Measurements from ENCODE around the gene MYO5B. TPM values are rescaled to one million over a fixed set of nuclear protein-coding genes. Genes with fewer than 3 reads are reported as not detected.

The MYO5B gene
- total RNA-seq, 1 donor from 2014 or later, result 39.1 TPM

DNA sequence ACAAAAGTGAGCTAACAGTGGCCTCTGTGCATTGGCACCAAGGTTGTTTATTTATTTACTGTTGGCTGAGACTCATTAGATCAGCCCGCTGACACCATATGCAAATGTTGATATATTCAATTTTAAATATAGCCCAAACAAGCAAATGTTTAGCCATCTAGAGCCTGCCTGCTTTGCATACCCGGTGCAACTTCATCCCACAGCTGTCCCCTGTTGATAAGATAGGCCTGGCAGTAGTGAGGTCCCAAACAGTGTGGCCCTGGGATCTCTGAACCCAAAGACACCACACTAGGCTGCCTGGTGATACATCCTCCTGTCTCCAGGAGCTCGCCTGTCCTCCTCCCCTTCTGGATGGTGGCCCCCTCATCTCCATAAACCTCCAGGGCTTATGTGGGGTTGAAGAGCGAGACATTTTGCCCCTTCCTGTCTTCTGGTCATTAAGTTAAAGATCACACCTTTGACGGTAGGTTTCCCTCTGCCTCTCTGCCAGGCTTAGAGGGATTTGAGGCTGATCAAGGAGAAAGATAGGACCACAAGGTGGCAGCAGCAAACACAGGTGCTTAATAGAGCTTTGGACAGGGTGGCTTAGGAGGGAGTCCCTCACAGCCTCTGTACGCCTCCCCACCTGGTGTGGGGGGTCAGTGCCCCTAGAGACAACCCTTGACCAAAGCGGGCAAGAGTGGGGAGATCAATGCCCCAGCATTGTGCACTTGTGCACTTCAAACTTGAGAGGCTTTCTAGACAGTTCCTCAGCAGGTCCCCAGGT lies 23.7 kb upstream of the MYO5B start:
- Mint-ChIP-seq H3K4me1 (ENCODE audit: low read depth) (peaks cover 2% of the 10 kb centered on the region), H3K27me3 (peaks cover 6% of the 10 kb centered on the region), H3K4me3 (ENCODE audit: low read depth) (no peak overlapping the region), H3K9me3 (ENCODE audit: low read depth) (peaks cover 24% of the 10 kb centered on the region), H3K36me3 (ENCODE audit: insufficient read depth) (peaks cover 13% of the 10 kb centered on the region), H3K27ac (no peak overlapping the region)
- TF ChIP-seq, protein P1, sequence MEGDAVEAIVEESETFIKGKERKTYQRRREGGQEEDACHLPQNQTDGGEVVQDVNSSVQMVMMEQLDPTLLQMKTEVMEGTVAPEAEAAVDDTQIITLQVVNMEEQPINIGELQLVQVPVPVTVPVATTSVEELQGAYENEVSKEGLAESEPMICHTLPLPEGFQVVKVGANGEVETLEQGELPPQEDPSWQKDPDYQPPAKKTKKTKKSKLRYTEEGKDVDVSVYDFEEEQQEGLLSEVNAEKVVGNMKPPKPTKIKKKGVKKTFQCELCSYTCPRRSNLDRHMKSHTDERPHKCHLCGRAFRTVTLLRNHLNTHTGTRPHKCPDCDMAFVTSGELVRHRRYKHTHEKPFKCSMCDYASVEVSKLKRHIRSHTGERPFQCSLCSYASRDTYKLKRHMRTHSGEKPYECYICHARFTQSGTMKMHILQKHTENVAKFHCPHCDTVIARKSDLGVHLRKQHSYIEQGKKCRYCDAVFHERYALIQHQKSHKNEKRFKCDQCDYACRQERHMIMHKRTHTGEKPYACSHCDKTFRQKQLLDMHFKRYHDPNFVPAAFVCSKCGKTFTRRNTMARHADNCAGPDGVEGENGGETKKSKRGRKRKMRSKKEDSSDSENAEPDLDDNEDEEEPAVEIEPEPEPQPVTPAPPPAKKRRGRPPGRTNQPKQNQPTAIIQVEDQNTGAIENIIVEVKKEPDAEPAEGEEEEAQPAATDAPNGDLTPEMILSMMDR (IDR thresholded peaks at IDR 0.05; ENCODE audit: unreplicated experiment), result peak; percentile 45
- no peak for DNase-seq (ENCODE audit: low spot score, unreplicated experiment)

DNA sequence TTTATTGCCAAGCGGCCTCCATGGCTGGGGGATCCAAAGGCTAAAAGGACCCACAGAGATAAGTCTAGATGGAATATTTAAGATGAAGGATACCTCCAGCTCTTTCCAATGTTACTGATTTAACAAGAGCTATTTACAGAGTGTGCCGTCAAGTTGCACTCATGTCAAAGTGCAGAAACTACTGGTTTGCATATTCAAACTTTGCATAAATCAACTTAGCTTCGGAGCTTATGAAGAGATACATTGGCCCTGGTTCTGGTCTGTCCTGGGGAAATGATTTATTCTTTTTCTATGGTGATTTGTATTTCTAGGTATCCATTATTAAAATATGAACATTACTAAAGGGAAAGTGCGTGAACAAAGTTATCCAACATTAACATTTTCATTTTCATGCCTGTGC lies 14.4 kb upstream of the MYO5B start:
- Mint-ChIP-seq H3K4me1 (ENCODE audit: low read depth) (peaks cover 7% of the 10 kb centered on the region), H3K27ac (no peak overlapping the region), H3K9me3 (ENCODE audit: low read depth) (no peaks in the 10 kb centered on the region), H3K27me3 (peaks cover 6% of the 10 kb centered on the region), H3K36me3 (ENCODE audit: insufficient read depth) (no peaks in the 10 kb centered on the region), H3K4me3 (ENCODE audit: low read depth) (no peak overlapping the region)
- TF ChIP-seq, protein P1 (IDR thresholded peaks at IDR 0.05; ENCODE audit: unreplicated experiment), result no peak
- no peak for DNase-seq (ENCODE audit: low spot score, unreplicated experiment)

DNA sequence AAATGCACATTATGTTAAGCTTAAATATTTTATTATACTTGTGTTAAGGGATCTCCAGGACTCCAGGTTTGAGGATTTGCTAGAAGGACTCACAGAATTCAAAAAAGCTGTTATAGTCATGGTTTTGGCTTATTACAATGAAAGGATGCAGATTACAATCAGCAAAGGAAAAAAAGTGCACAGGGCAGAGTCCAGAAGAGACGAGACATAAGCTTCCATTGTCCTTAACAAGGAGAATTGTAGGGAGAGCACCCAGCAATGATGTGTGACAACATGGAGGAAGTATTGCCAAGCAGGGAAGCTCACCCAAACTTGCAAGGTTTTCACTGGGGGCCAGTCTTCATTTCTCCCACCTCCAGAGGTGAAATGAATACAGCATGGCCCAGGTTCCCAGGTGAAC lies 12.8 kb upstream of the MYO5B start:
- DNase-seq (ENCODE audit: low spot score, unreplicated experiment), result no peak
- TF ChIP-seq, protein P1 (IDR thresholded peaks at IDR 0.05; ENCODE audit: unreplicated experiment), result no peak
- H3K27me3 Mint-ChIP-seq, result peaks cover 20% of the 10 kb centered on the region

DNA sequence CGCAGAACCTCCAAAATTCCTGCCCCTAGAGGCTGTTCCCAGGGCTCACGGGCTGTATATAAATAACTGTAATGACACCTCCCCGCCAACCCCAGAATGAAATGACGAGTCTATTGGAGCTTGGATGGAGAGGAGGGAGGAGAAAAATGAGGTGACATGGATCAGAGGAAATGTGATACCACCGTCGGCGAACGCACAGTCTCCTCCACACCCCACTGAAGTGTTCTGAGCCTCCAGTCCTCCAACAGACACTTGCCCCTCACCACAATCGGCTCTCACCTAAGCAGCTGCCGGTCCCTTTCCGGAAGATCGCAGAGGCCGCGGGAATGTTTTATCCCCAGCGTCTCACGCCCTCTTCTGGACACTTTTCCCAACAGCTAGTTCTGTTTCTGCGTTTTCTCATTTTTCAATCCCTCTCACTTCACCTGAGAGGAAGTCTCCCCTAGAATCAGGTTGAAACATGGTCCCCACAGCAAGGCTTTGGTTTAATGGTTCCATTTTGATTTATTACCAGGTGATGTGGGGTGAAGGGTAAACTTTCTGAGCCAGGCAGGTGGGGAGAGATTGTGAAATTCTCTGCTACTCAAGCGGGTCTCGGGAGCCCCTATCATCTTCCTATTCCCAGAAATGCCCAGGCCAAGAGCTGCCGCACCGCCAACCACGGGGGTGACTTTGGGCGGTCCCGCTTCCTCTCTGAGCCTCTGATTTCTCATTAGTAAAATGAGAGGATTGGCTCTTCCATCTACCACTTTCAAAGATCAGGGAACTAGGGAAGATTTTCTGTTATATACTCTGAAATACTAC lies 9.1 kb upstream of the MYO5B start:
- TF ChIP-seq, protein P1 (IDR thresholded peaks at IDR 0.05; ENCODE audit: unreplicated experiment), result peak; percentile 78
- peaks cover 30% of the 10 kb centered on the region for H3K27me3 Mint-ChIP-seq
- peaks cover 1% of the 10 kb centered on the region for H3K4me1 Mint-ChIP-seq (ENCODE audit: low read depth)
- peak; percentile 41 for DNase-seq (ENCODE audit: low spot score, unreplicated experiment)
- peak overlapping the region; percentile 51 for H3K4me3 Mint-ChIP-seq (ENCODE audit: low read depth)
- H3K36me3 Mint-ChIP-seq (ENCODE audit: insufficient read depth), result no peaks in the 10 kb centered on the region
- H3K27ac Mint-ChIP-seq, result no peak overlapping the region
- H3K9me3 Mint-ChIP-seq (ENCODE audit: low read depth), result no peaks in the 10 kb centered on the region

More for the DNA sequence above, 12.8 kb upstream of the MYO5B start:
- no peaks in the 10 kb centered on the region for H3K36me3 Mint-ChIP-seq (ENCODE audit: insufficient read depth)
- peaks cover 2% of the 10 kb centered on the region for H3K4me1 Mint-ChIP-seq (ENCODE audit: low read depth)
- no peak overlapping the region for H3K27ac Mint-ChIP-seq
- no peak overlapping the region for H3K4me3 Mint-ChIP-seq (ENCODE audit: low read depth)
- H3K9me3 Mint-ChIP-seq (ENCODE audit: low read depth), result no peaks in the 10 kb centered on the region

DNA sequence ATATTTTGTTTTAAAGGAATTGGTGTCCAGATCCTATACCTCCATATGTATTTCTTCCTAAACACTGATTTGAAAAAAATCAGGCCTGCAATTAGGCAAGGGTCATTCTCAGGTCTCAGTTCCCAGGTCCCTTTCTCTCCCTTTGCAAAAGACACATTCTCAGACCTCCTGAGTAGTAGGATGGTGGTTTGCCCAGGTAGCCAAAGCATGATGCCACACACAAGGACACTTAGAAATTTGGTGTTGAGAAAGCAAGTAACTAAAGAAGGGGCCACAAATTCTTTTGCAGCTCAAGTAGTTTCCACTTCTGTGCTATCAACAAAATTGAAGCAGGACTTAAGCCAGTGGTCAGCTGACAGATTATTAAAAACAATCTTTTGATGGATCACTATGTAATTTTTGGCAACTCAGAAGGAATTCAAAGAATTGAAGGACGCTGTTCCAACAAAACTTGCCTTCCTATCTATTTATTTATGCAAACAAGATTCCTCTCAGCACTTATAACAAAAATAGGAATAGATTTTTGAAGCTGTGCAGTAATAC lies 6.6 kb upstream of the MYO5B start:
- Mint-ChIP-seq H3K9me3 (ENCODE audit: low read depth) (no peaks in the 10 kb centered on the region), H3K27me3 (peaks cover 43% of the 10 kb centered on the region), H3K36me3 (ENCODE audit: insufficient read depth) (no peaks in the 10 kb centered on the region), H3K27ac (no peak overlapping the region), H3K4me1 (ENCODE audit: low read depth) (peaks cover 1% of the 10 kb centered on the region), H3K4me3 (ENCODE audit: low read depth) (no peak overlapping the region)
- no peak for DNase-seq (ENCODE audit: low spot score, unreplicated experiment)
- TF ChIP-seq, protein P1 (IDR thresholded peaks at IDR 0.05; ENCODE audit: unreplicated experiment), result no peak

Data from progenitor cell of endocrine pancreas (in vitro differentiated cells).